RWPE2 (cell line): Measurements from ENCODE around the gene MSI2.

ENCODE experiments used
- ATAC-seq: fragments of 200-7000 bp; cut with Tn5 transposase; 3 replicates; pipeline ENCODE4 v1.9.1; 2021; ENCODE audit warnings: low read depth
- DNase-seq: peaks from one replicate; pipeline ENCODE4 v3.0.0-alpha.2; 2020; ENCODE audit warnings: low spot score
- H3K27ac ChIP-seq: fragments of 450-650 bp; 2 replicates; pipeline ENCODE4 v1.5.1; 2017; ENCODE audit warnings: mild to moderate bottlenecking; ENCODE audit not compliant: poor library complexity, severe bottlenecking
- H3K27me3 ChIP-seq: fragments of 250-450 bp; sonication (Bioruptor Pico); 2 replicates; pipeline ENCODE4 v1.5.1; 2021; ENCODE audit warnings: mild to moderate bottlenecking, moderate library complexity; ENCODE audit not compliant: insufficient read depth, poor library complexity, severe bottlenecking
- H3K36me3 ChIP-seq: fragments of 250-450 bp; sonication (Bioruptor Pico); 2 replicates; pipeline ENCODE4 v1.5.1; 2020; ENCODE audit warnings: low read depth, mild to moderate bottlenecking, moderate library complexity
- H3K4me1 ChIP-seq: fragments of 250-450 bp; sonication (Bioruptor Pico); 2 replicates; pipeline ENCODE4 v1.5.1; 2021; ENCODE audit warnings: mild to moderate bottlenecking, moderate library complexity; ENCODE audit not compliant: insufficient read depth, poor library complexity, severe bottlenecking
- H3K4me3 ChIP-seq: fragments of 250-450 bp; sonication (Bioruptor Pico); 2 replicates; pipeline ENCODE4 v1.5.1; 2021; ENCODE audit warnings: mild to moderate bottlenecking, moderate library complexity; ENCODE audit not compliant: severe bottlenecking
- H3K9me3 ChIP-seq: fragments of 250-450 bp; sonication (Bioruptor Pico); 2 replicates; pipeline ENCODE4 v1.5.1; 2021; ENCODE audit warnings: mild to moderate bottlenecking, moderate library complexity; ENCODE audit not compliant: severe bottlenecking
- CTCF ChIP-seq: fragments of 450-650 bp; IDR thresholded peaks from one replicate; pipeline ENCODE4 v1.5.1; 2017; ENCODE audit warnings: mild to moderate bottlenecking, moderate library complexity; ENCODE audit not compliant: poor library complexity, severe bottlenecking

MSI2 gene

DNA sequence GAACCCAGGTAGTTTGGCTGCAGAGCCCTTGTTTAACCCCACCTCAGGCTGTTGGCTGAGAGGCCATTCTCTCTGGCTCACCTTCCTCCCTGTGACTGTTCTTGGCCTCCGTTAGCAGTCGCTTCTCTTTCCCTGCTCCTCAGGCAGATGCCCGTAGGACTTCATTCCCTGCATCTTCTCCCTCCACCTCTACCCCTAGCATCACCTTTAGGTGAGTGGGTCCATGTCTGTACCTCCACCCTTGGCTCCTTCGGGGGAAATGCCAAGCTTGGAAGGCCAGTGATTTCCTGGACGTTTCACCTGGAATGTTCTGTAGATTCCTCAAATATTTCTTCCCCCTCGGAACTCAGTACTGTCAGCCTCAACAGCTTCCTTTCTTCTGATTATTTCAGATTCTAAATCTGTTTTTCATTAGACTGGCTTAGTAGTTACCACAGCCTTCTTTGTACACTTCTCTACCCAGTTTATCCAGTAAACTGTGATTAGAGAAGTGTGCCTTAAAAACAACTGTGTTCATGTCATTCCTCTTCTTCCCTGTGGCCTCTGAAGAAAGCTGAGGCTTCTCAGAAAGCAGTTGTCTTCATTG lies 227.9 kb downstream of the MSI2 start:
- H3K9me3 ChIP-seq, result no peaks in the 10 kb centered on the region
- H3K27me3 ChIP-seq, result no peaks in the 10 kb centered on the region
- peaks cover 11% of the 10 kb centered on the region for H3K4me1 ChIP-seq
- TF ChIP-seq CTCF, result no peak
- H3K4me3 ChIP-seq, result no peak overlapping the region
- no peak for DNase-seq
- no peaks in the 10 kb centered on the region for H3K36me3 ChIP-seq
- H3K27ac ChIP-seq, result no peak overlapping the region
- no peak for ATAC-seq

DNA sequence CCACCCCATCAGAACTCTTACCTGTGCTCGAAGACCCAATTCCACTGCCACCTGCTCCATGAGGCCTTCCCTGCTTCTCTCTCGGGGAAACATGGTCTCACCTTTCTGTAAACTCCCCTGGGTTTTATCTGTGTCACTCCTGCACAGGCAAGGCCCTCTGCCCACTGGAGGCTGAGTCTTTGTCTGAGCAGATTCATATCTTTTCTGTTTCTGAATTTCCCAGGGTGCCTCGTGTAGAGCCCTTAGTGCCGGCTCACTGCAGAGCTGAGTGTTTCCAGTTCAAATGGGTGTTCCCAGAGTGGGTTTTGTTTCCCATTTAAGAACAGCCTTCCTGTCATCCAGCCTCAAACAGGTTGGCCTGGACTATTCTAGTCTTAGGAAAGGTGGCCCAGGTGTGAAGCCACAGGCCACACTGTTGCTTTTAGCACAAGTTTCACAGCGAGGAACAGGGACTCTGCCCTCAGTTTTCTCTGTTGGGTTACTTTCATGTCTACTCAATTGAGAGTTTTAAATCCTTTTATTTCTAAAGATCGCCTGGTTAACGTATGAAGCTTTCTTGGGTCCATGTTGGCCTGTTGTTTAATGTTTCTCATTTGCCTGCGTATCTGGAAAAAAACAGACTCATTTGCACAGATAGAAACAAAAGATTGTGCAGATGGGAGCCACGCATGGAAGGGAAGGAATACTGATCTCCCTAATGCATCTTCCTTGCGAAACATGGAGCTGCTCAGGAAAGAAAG lies 228.7 kb downstream of the MSI2 start:
- Histone ChIP-seq H3K4me3 (no peak overlapping the region), H3K9me3 (no peaks in the 10 kb centered on the region), H3K4me1 (peaks cover 11% of the 10 kb centered on the region), H3K27ac (no peak overlapping the region), H3K36me3 (no peaks in the 10 kb centered on the region), H3K27me3 (no peaks in the 10 kb centered on the region)
- TF ChIP-seq CTCF, result no peak
- ATAC-seq (no peak), DNase-seq (no peak)

- H3K4me3 ChIP-seq, result no peak overlapping the region
- H3K36me3 ChIP-seq, result no peaks in the 10 kb centered on the region
- no peak overlapping the region for H3K27ac ChIP-seq
- ATAC-seq (no peak), DNase-seq (no peak)
- H3K9me3 ChIP-seq, result no peaks in the 10 kb centered on the region
- no peaks in the 10 kb centered on the region for H3K27me3 ChIP-seq
- no peak for TF ChIP-seq CTCF
- peaks cover 8% of the 10 kb centered on the region for H3K4me1 ChIP-seq
Observed at GRCh38 chr17:57485566-57485865, 229.2 kb downstream of the MSI2 start.

- ATAC-seq (no peak), DNase-seq (no peak)
- Histone ChIP-seq H3K9me3 (no peaks in the 10 kb centered on the region), H3K4me1 (peaks cover under 1% of the 10 kb centered on the region), H3K36me3 (no peaks in the 10 kb centered on the region), H3K4me3 (no peak overlapping the region), H3K27me3 (no peaks in the 10 kb centered on the region), H3K27ac (no peak overlapping the region)
- no peak for TF ChIP-seq CTCF
Observed at GRCh38 chr17:57485916-57486881, 229.9 kb downstream of the MSI2 start.
